Activated CD8-positive, alpha-beta memory T cell treated with anti-CD3 and anti-CD28 coated beads, Interleukin-2, amount 50 U/mL, for 48 hours (primary cell): ENCODE results near the gene ART4.

Source experiments
- DNase-seq: peaks from one replicate; pipeline ENCODE4 v3.0.0-alpha.2; 2020

ART4 gene

GRCh38 chr12:14850929-14851663, 7.8 kb upstream of the ART4 start:
- DNase-seq = no peak

GRCh38 chr12:14849661-14850060, 6.3 kb upstream of the ART4 start:
- DNase-seq = no peak

GRCh38 chr12:14846876-14847580, 3.7 kb upstream of the ART4 start:
- DNase-seq = no peak

- DNase-seq = no peak
Measured at GRCh38 chr12:14846042-14846587, 2.8 kb upstream of the ART4 start.

- DNase-seq = no peak
Measured at GRCh38 chr12:14845350-14845750, 2.0 kb upstream of the ART4 start.

- DNase-seq = no peak
Measured at GRCh38 chr12:14844401-14844800, 1.1 kb upstream of the ART4 start.

GRCh38 chr12:14842315-14842714, 1.0 kb downstream of the ART4 start:
- no peak for DNase-seq

- DNase-seq = no peak
Measured at GRCh38 chr12:14841761-14842160, 1.6 kb downstream of the ART4 start.

- no peak for DNase-seq
Measured at GRCh38 chr12:14840616-14841015, 2.7 kb downstream of the ART4 start.

- no peak for DNase-seq
Measured at GRCh38 chr12:14839262-14839661, 4.1 kb downstream of the ART4 start.

- no peak for DNase-seq
Measured at GRCh38 chr12:14836336-14837210, 6.8 kb downstream of the ART4 start.

GRCh38 chr12:14834509-14834908, 8.8 kb downstream of the ART4 start:
- DNase-seq = no peak

- DNase-seq = no peak
Measured at GRCh38 chr12:14833952-14834351, 9.4 kb downstream of the ART4 start.

- no peak for DNase-seq
Measured at GRCh38 chr12:14833336-14833735, 10.0 kb downstream of the ART4 start.

- DNase-seq = no peak
Measured at GRCh38 chr12:14828892-14829291, 14.4 kb downstream of the ART4 start.

GRCh38 chr12:14827043-14827442, 16.3 kb downstream of the ART4 start:
- no peak for DNase-seq

GRCh38 chr12:14826491-14826890, 16.8 kb downstream of the ART4 start:
- no peak for DNase-seq

GRCh38 chr12:14825256-14825655, 18.1 kb downstream of the ART4 start:
- DNase-seq = no peak

- DNase-seq = no peak
Measured at GRCh38 chr12:14824012-14824634, 19.2 kb downstream of the ART4 start.

- DNase-seq = no peak
Measured at GRCh38 chr12:14814014-14814413, 29.3 kb downstream of the ART4 start, which contains the start of gene SMCO3. TSS of gene SMCO3 (minus strand) at chr12:14814182. CDS start at chr12:14806680, 7,502 bp downstream.

- no peak for DNase-seq
Measured at GRCh38 chr12:14811486-14811885, 31.8 kb downstream of the ART4 start.

- no peak for DNase-seq
Measured at GRCh38 chr12:14810953-14811483, 32.3 kb downstream of the ART4 start.
